ENCODE measurements around the gene KCNK17.

The KCNK17 gene, protein sequence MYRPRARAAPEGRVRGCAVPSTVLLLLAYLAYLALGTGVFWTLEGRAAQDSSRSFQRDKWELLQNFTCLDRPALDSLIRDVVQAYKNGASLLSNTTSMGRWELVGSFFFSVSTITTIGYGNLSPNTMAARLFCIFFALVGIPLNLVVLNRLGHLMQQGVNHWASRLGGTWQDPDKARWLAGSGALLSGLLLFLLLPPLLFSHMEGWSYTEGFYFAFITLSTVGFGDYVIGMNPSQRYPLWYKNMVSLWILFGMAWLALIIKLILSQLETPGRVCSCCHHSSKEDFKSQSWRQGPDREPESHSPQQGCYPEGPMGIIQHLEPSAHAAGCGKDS

DNA sequence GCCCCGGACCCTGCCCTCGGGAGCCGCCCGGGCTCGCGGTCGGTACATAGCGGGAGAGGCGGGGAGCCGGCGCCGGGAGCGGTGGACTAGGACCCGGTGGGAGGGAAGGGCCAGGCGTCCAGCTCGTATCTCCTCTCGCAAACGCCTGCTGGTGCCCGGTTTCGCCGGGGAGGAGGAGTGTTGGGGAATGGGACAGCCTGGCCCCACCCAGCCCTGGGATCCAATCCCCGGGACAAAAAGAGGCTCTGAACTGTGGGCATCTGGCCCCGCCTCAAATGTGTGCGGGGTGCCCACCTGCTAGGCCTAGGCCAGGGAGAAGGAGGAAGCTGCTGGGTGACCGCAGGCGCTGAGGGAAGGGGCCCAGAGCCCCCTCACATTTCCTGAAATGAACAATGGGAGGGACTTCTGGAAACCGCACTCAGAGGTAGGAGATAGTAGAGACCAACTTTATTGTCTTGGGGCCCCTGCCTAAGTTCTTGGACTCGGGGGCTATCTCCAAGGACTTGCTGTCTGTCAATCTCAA lies at the start of gene KCNK17:
Gene KCNK17, minus strand, starts transcription at position 147 of the 523 bp plus-strand sequence. Its CDS starts 99 bp downstream, at position 48.
- peak; percentile 29 for DNase-seq
- in situ Hi-C loops (cut with MboI; ENCODE audit: low pct_unique_long_range_greater_than_20kb, low sequenced_read_pairs), result loop anchor here (25.0 kb wide), 1 partner anchor 327 kb away; no protein-coding TSS in a partner anchor

DNA sequence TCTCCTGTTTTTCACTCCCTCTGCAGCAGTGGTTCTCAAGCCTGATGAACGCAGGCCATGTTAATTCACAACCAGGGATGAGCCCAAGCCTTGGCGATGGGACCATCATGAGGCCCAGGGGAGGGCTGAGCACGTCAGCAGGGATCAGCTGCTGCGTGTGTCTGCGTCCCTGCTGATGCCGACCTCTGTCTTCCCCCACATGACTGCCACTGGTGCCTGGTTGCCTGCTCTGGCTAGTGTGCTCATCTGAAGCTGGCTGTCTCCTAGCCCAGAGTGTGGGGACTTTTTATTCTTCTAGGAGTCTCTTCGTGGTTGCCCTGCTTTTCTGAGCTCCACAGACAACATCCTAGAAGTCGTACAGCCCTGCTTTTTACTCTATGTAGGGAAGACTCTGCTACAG lies 49.1 kb upstream of the KCNK17 start:
- in situ Hi-C loops (cut with MboI; ENCODE audit: low pct_unique_long_range_greater_than_20kb, low sequenced_read_pairs), result no loop called here
- no peak for DNase-seq

DNA sequence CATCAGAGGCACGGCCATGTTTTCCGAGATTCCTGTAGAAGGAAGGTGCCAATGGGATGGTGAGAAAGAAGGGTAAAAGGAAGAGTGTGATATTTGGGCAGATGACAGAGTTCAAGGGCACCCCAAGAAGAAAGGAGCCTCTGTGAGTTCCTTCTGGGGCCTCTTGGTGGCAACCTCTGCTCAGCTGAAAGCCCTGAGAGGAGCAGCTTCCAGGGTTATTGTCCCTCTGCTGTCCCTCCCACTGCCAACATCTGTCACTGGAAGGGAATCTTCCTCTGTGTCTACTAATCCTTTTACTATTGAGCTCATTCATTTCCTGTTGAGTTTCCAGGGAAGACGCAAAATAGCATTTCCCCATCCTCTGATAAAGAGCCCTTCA lies 48.3 kb upstream of the KCNK17 start:
- DNase-seq, result no peak
- in situ Hi-C loops (cut with MboI; ENCODE audit: low pct_unique_long_range_greater_than_20kb, low sequenced_read_pairs), result no loop called here

GRCh38 chr6:39361657-39362486 lies 47.7 kb upstream of the KCNK17 start:
- DNase-seq, result peak; percentile 65
- in situ Hi-C loops (cut with MboI; ENCODE audit: low pct_unique_long_range_greater_than_20kb, low sequenced_read_pairs), result no loop called here

GRCh38 chr6:39360378-39360777 lies 46.2 kb upstream of the KCNK17 start:
- DNase-seq, result no peak
- in situ Hi-C loops (cut with MboI; ENCODE audit: low pct_unique_long_range_greater_than_20kb, low sequenced_read_pairs), result no loop called here

DNA sequence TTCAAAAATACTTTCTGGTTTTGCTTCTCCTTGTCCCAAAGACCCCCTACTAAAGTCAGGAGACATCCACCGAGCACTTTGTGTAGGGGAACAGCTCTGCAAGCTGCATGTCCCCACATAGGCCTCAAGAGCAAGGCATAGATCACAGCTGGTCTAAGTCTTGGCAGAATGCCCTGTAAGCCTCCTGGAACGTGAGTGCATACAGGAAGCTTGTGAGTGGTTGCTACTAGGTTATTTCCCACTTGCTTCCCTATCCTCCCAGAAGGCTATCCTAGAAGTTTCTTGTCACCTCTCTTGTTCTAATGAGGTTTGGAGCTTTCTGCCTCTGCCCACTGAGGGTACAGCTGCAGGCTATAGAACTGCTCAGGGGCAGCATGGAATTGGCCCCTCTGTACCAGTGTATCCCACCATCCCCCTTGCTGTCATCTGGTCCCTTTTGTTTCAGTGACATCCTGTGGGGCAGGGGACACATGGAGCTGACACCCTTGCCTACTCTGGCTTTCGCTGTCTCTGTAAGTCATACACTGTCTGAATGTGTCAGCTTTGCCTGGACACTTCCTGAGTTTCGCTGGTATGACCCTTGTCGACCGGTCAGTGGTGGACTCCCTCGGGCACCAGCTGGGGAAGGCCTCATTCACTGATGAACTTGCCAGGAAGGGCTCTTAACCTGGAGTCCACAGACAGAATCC lies 43.9 kb upstream of the KCNK17 start:
- DNase-seq, result no peak
- in situ Hi-C loops (cut with MboI; ENCODE audit: low pct_unique_long_range_greater_than_20kb, low sequenced_read_pairs), result no loop called here

DNA sequence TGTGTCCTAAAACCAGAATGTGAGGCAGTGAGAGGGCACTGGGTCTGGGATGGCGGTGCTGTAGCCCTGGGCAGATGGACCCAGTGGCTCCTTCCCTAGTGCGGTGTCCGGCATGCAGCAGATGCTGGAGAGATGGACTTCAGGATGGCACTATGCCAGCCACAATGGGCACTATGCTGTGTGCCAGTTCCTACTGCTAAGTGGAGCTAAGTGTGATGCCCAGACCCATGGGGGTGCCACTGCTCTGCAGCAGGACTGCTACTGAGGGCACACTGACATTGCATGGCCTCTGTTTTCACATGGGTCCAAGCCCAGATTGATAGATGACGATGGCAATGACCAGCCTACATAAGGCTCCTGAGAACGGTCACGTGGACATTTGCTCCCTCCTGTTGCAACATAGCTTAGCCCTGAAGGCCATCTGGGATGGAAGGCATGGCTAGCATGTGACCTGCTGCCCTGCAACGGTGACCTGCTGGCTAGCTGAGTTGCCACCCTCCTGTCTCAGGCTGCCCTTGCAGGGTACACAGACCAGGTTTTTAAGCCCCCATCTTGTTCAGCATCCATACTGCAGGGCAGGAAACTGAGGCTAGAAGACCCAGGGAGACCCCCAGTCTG lies 39.6 kb upstream of the KCNK17 start:
- in situ Hi-C loops (cut with MboI; ENCODE audit: low pct_unique_long_range_greater_than_20kb, low sequenced_read_pairs), result no loop called here
- DNase-seq, result no peak

DNA sequence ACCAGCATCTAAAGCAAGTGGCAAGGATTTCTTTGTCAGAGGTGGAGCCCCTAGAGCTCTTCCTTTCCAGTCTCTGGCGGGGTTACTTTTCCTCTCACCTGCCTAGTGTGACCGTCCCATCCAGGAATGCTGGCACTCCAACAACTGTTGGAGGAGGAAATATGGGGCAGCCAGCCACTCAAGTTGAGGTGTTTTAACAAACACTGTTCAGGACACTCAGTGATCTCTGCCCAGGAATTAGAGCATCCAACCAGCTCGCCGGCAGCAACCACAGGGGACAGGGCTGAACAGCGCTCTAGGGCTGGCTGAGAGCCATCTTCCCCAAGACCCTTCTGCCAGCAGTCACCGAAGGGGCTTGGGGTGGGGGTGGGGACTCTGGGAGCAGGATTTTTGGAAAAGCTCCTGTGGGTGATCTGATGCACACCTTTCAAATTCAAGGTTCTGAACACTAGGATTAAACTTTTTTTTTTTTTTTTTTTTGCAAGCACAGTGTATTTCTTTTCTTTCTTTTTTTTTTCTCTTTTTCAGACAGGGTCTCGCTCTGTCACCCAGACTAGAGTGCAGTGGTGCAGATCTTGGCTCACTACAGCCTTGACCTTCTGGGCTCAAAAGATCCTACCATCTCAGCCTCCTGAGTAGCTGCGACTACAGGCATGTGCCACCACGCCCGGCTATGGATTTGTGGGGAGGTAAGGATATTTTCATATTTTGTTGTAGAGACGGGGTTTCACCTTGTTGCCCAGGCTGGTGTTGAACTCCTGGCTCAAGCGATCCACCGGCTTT lies 36.7 kb upstream of the KCNK17 start:
- in situ Hi-C loops (cut with MboI; ENCODE audit: low pct_unique_long_range_greater_than_20kb, low sequenced_read_pairs), result no loop called here
- DNase-seq, result no peak

DNA sequence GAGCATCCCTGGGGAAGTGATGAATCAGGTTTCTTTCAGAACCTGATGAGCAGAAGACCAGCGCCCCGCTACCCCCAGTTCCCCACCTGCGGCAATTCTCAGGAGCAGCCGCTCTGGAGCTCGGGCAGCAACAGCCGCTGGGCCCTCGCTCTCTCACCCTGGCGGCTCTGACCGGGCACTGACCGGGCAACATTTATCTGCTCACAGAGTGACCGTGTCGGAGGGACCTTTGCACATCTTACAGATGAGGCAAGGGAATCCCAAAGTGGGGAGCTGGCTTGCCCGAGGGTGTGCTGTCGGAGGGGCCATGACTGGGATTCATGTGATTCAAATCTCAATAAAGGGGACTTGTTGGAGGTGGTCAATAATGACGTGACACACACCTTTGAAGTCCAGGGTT lies 34.5 kb upstream of the KCNK17 start:
- DNase-seq, result no peak
- in situ Hi-C loops (cut with MboI; ENCODE audit: low pct_unique_long_range_greater_than_20kb, low sequenced_read_pairs), result no loop called here

DNA sequence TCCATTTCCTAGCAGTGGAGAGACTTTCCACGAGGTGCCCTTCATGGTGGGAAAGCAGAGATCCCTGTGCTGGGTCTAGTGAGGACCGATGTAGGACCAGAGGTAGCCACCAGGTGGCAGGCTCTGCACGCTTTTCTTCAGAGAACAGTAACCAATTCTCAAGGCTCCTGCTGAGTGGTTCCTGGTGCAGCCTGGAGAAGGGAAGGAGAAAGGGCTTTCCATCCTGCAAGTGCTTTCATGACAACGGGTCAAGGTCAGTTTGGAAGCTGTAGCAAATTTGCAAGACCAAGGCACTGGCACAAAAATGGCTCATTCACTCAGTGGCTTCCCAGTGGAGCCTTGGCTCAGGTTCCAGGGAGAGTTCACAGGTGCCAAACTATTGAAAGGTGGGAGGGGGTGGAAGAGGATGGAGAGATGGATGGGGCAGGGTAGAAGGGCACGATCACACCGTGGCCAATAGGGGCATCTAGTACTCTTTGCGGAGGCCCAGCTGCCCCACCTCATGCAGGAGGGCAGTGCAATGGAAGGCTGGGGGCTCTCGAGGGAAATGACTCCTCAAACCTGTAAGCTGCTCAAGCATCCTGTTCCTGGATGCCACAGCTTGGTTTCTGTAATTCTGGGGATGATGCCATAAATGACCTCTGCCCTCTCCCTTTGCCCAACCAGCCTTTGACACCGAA lies 33.8 kb upstream of the KCNK17 start:
- DNase-seq, result peak; percentile 61
- in situ Hi-C loops (cut with MboI; ENCODE audit: low pct_unique_long_range_greater_than_20kb, low sequenced_read_pairs), result no loop called here

DNA sequence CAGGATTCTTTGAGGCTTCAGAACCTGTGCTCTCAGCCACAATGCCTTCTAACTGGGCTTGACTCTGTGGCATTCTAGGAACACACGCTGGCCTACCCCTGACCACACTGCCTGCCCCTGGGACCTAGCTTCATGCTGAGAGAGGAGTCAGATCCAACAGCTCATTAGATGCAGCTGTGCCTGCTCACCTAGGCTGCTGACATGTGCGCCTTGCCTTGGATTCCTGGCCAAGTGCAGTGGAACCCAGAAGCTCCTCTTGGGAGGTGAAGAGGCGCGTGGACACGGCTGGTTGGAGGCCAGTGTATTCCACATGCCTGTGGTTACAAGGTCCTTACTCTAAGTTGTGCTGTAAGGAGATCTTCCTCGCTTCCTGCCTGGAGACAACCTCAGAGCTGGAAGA lies 33.0 kb upstream of the KCNK17 start:
- in situ Hi-C loops (cut with MboI; ENCODE audit: low pct_unique_long_range_greater_than_20kb, low sequenced_read_pairs), result no loop called here
- DNase-seq, result no peak

- in situ Hi-C loops (cut with MboI; ENCODE audit: low pct_unique_long_range_greater_than_20kb, low sequenced_read_pairs), result no loop called here
- no peak for DNase-seq
These were observed 30.6 kb upstream of the KCNK17 start for GRCh38 chr6:39344821-39345280.

DNA sequence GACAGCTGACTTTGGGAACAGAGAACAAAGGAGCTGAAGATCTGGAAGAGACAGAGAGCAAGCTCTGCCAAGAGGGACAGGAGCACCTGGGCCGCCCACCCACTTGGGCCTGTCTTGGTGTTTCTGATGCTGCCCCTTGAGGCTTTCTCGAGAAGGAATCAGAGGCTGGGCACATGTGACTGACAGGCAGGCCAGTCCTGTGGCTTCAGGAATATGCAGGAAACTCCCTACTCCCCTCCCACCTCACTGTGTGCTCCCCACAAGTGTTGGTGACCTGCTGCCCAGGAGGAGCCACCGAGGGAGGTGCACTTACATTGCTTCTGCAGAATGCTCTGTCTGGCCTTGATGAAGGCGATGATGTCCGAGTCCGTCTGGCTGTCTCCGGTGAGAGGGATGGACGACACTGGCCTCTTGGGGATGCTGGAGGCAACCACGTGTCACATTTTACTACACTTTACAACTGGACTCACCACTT lies 29.2 kb upstream of the KCNK17 start:
- DNase-seq, result no peak
- in situ Hi-C loops (cut with MboI; ENCODE audit: low pct_unique_long_range_greater_than_20kb, low sequenced_read_pairs), result no loop called here

GRCh38 chr6:39342692-39343395 lies 28.6 kb upstream of the KCNK17 start:
- in situ Hi-C loops (cut with MboI; ENCODE audit: low pct_unique_long_range_greater_than_20kb, low sequenced_read_pairs), result no loop called here

GRCh38 chr6:39341937-39342336 lies 27.7 kb upstream of the KCNK17 start:
- in situ Hi-C loops (cut with MboI; ENCODE audit: low pct_unique_long_range_greater_than_20kb, low sequenced_read_pairs), result no loop called here
- DNase-seq, result no peak

More at GRCh38 chr6:39342692-39343395, 28.6 kb upstream of the KCNK17 start:
- peak; percentile 3 for DNase-seq

DNA sequence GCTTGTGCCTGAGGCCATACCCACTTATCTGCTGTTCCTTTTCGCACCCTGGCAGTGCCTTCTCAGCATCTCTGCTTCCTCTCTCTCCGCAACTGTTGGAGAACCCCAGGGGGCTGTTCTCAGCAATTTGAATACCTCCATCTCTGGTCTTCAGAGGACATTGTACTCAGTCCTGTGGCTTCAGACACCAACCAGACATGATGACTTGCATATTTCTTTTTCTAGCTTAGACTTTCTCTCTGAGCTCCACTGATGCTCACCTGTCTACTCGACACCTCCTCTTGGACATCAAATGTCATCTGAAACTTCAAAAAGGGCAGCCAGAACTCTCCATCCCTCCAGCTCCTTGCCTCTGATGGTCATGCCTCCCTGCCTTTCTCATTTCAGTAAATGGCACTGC lies 27.1 kb upstream of the KCNK17 start:
- DNase-seq, result no peak
- in situ Hi-C loops (cut with MboI; ENCODE audit: low pct_unique_long_range_greater_than_20kb, low sequenced_read_pairs), result no loop called here

- in situ Hi-C loops (cut with MboI; ENCODE audit: low pct_unique_long_range_greater_than_20kb, low sequenced_read_pairs), result no loop called here
- DNase-seq, result peak; percentile 28
These were observed 25.8 kb upstream of the KCNK17 start for GRCh38 chr6:39339868-39340550.

Data from KBM-7 (cell line).